A549 (cell line): Measurements from ENCODE around the gene DDB1. TPM values are rescaled to one million over a fixed set of nuclear protein-coding genes. Genes with fewer than 3 reads are reported as not detected.

ENCODE experiments used
- ATAC-seq, 2 experiments: fragments of 200-7000 bp in 1 of 2; fragments of >200 bp in 1 of 2; cut with Nextera tagmentation in 1 of 2; cut with Tn5 transposase in 1 of 2; 3 replicates each; pipeline versions ENCODE4 v1.8.0 to v1.9.1; 2018 to 2020; ENCODE audit warnings: mild to moderate bottlenecking in 1 of 2, moderate library complexity in 1 of 2
- CTCF ChIA-PET: fragments of 300-600 bp; sonication (Branson Sonifier 250); formaldehyde crosslinking; extraction: SDS; loops from one replicate; lab custom pipeline; 2021; ENCODE audit warnings: antibody characterized with exemption, inconsistent platforms; lab: Yijun Ruan, JAX
- POLR2A ChIA-PET: fragments of 350-600 bp; formaldehyde crosslinking; extraction: SDS; loops from one replicate; lab custom pipeline; 2021; ENCODE audit warnings: antibody characterized with exemption, inconsistent platforms; lab: Yijun Ruan, JAX
- DNase-seq, 2 experiments: peaks; one replicate each; pipeline versions ENCODE4 v3.0.0 to v3.0.0-alpha.2; 2011 to 2016; ENCODE audit warnings: low read depth in 1 of 2, low spot score in 1 of 2
- FAIRE-seq: peaks from 2 replicates; lab custom pipeline; 2011; peaks lifted over from hg19 to GRCh38; lab: Jason Lieb, UNC
- H3K27ac ChIP-seq, 2 experiments: fragments of >200 bp; sonication (Bioruptor Twin); formaldehyde crosslinking; 3 replicates each; pipeline ENCODE4 v1.5.1; 2016 to 2017
- H3K4me1 ChIP-seq: fragments of >200 bp; sonication (Bioruptor Twin); formaldehyde crosslinking; 3 replicates; pipeline ENCODE4 v1.6.1; 2016
- H3K4me2 ChIP-seq: fragments of >200 bp; sonication (Bioruptor Twin); formaldehyde crosslinking; 3 replicates; pipeline ENCODE4 v1.6.1; 2016
- H3K4me3 ChIP-seq: fragments of >200 bp; sonication (Bioruptor Twin); formaldehyde crosslinking; 3 replicates; pipeline ENCODE4 v1.5.1; 2016
- H3K9me3 ChIP-seq: fragments of >200 bp; sonication (Bioruptor Twin); formaldehyde crosslinking; 3 replicates; pipeline ENCODE4 v1.6.1; 2016
- CBX2 ChIP-seq: fragments of 200-600 bp; sonication (generic); IDR thresholded peaks from 2 replicates; pipeline ENCODE4 v1.6.1; 2016; ENCODE audit warnings: low read depth, mild to moderate bottlenecking, borderline replicate concordance
- CHD2 ChIP-seq: fragments of 150-350 bp; IDR thresholded peaks from 2 replicates; pipeline ENCODE4 v1.6.1; 2014; ENCODE audit warnings: low read length; ENCODE audit not compliant: partially characterized antibody
- CHD4 ChIP-seq: fragments of 200-600 bp; sonication (generic); IDR thresholded peaks from 2 replicates; pipeline ENCODE4 v1.6.1; 2016; ENCODE audit warnings: antibody characterized with exemption, mild to moderate bottlenecking, borderline replicate concordance
- GATA3 ChIP-seq: IDR thresholded peaks from 2 replicates; pipeline ENCODE4 v1.6.1; 2012; ENCODE audit warnings: borderline replicate concordance
- HEYL ChIP-seq: fragments of 250-450 bp; sonication (Bioruptor Pico); IDR thresholded peaks from 2 replicates; pipeline ENCODE4 v1.8.0; 2021; ENCODE audit warnings: mild to moderate bottlenecking, moderate library complexity
- HOXA7 ChIP-seq: fragments of 250-450 bp; sonication (Bioruptor Pico); IDR thresholded peaks from 2 replicates; pipeline ENCODE4 v1.5.0; 2020; ENCODE audit warnings: mild to moderate bottlenecking, moderate library complexity
- HOXB5 ChIP-seq: fragments of 250-450 bp; sonication (Bioruptor Pico); IDR thresholded peaks from 2 replicates; pipeline ENCODE4 v1.5.0; 2020; ENCODE audit warnings: mild to moderate bottlenecking, moderate library complexity
- JUN ChIP-seq, 2 experiments: fragments of >200 bp; sonication (Bioruptor Twin); formaldehyde crosslinking; IDR thresholded peaks; 2 replicates in 1 of 2; 3 replicates in 1 of 2; pipeline ENCODE4 v1.6.1; 2016 to 2017
- JUNB ChIP-seq: fragments of >200 bp; sonication (Bioruptor Twin); formaldehyde crosslinking; IDR thresholded peaks from 2 replicates; pipeline ENCODE4 v1.6.1; 2016
- KDM5A ChIP-seq: fragments of 200-600 bp; sonication (generic); IDR thresholded peaks from 2 replicates; pipeline ENCODE4 v1.6.1; 2016; ENCODE audit warnings: antibody characterized with exemption, mild to moderate bottlenecking
- MYC ChIP-seq: IDR thresholded peaks from 2 replicates; pipeline ENCODE4 v1.6.1; 2012; ENCODE audit warnings: mild to moderate bottlenecking, inconsistent platforms, low read length, improper control_type of control experiment, borderline replicate concordance
- NPAS2 ChIP-seq: fragments of 250-450 bp; sonication (Bioruptor Pico); IDR thresholded peaks from 2 replicates; pipeline ENCODE4 v1.8.0; 2022; ENCODE audit warnings: mild to moderate bottlenecking, moderate library complexity, borderline replicate concordance
- NR3C1 ChIP-seq: fragments of >200 bp; sonication (Bioruptor Twin); formaldehyde crosslinking; IDR thresholded peaks from 3 replicates; pipeline ENCODE4 v1.6.1; 2017
- POLR2A ChIP-seq: IDR thresholded peaks from 2 replicates; pipeline ENCODE4 v1.6.1; 2012; ENCODE audit warnings: mild to moderate bottlenecking, low read length
- POLR2AphosphoS2 ChIP-seq: conservative IDR thresholded peaks from 2 replicates; pipeline ENCODE4 v1.6.1; 2012; ENCODE audit warnings: low read length, improper control_type of control experiment, inconsistent platforms
- RARB ChIP-seq: fragments of 250-450 bp; sonication (Bioruptor Pico); IDR thresholded peaks from 2 replicates; pipeline ENCODE4 v1.8.0; 2021; ENCODE audit warnings: mild to moderate bottlenecking, moderate library complexity
- RCOR1 ChIP-seq: fragments of 150-350 bp; IDR thresholded peaks from 2 replicates; pipeline ENCODE4 v1.6.1; 2014; ENCODE audit warnings: antibody characterized with exemption, low read length, low read depth
- RFX5 ChIP-seq: fragments of 450-650 bp; IDR thresholded peaks from 2 replicates; pipeline ENCODE4 v1.7.1; 2014; ENCODE audit warnings: antibody characterized with exemption, mild to moderate bottlenecking, moderate library complexity
- TFCP2L1 ChIP-seq: fragments of 250-450 bp; sonication (Bioruptor Pico); IDR thresholded peaks from 2 replicates; pipeline ENCODE4 v1.5.0; 2021; ENCODE audit warnings: mild to moderate bottlenecking
- ZFP36 ChIP-seq: fragments of 450-650 bp; IDR thresholded peaks from 2 replicates; pipeline ENCODE4 v1.6.1; 2014; ENCODE audit warnings: borderline replicate concordance; ENCODE audit not compliant: partially characterized antibody
- ZSCAN20 ChIP-seq: fragments of 250-450 bp; sonication (Bioruptor Pico); IDR thresholded peaks from 2 replicates; pipeline ENCODE4 v1.8.0; 2022; ENCODE audit warnings: mild to moderate bottlenecking, moderate library complexity
- WGBS: methylation state at CpG from one replicate; pipeline ENCODE4 v1.1.6; 2017; ENCODE audit errors: missing lambda C conversion rate; 5-methylcytosine and 5-hydroxymethylcytosine counted together
- polyA plus RNA-seq, 4 experiments: library from polyadenylated mRNA; depleted of rRNA in 3 of 4; stranded (reverse); fragments of >200 nt; fragmentation: RNase III in 1 of 4; extraction: RNeasy Plus Mini Kit Qiagen cat#74134 plus additional on column Dnase treatment in 1 of 4; gene quantifications; 2 replicates in 3 of 4; 3 replicates in 1 of 4; pipeline ENCODE4 v1.2.3, GENCODE V29; 2011 to 2017
- TF ChIP-seq, protein P1 (sequence below): fragments of 200-600 bp; sonication (generic); IDR thresholded peaks from 2 replicates; pipeline ENCODE4 v1.6.1; 2016; ENCODE audit warnings: antibody characterized with exemption, mild to moderate bottlenecking, moderate library complexity
- TF ChIP-seq, protein P2 (sequence below): fragments of >200 bp; sonication (Bioruptor Twin); formaldehyde crosslinking; IDR thresholded peaks from 3 replicates; pipeline ENCODE4 v1.6.1; 2016
- TF ChIP-seq, protein P3 (sequence below): fragments of 150-350 bp; IDR thresholded peaks from 2 replicates; pipeline ENCODE4 v1.6.1; 2014; ENCODE audit warnings: low read depth, mild to moderate bottlenecking, low read length
- TF ChIP-seq, protein P4 (sequence below): IDR thresholded peaks from 2 replicates; pipeline ENCODE4 v1.6.1; 2012

Gene DDB1
- polyA plus RNA-seq, 2 of the 4 experiments (the other 2 are of a cell fraction), result 149 to 222 TPM

DNA sequence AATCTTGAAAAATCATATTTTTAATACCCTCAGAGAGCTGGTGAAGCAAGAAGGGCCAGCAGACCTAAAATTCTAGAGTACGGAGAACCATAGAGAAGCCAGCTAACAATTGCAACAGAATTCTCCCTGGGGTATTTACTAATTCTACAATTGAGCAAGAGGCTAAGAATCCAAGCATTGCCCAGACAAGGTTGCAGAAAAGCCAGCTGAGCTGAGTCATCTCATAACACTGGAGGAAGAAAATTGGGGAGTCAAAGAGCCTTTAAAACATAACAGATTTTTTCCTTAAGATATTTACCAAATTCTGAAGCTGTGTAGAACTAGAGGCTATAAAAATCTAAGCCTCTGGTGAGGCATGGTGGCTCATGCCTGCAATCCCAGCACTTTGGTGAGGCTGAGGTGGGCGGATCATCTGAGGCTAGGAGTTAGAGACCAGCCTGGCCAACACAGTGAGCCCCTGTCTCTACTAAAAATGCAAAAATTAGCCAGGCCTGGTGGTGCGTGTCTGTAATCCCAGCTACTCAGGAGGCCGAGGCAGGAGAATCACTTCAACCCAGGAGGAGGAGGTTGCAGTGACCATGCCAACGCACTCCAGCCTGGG, 45.9 kb upstream of the DDB1 start (continued):
- no peak for TF ChIP-seq MYC
- TF ChIP-seq, all 56 proteins: peak for 9

DNA sequence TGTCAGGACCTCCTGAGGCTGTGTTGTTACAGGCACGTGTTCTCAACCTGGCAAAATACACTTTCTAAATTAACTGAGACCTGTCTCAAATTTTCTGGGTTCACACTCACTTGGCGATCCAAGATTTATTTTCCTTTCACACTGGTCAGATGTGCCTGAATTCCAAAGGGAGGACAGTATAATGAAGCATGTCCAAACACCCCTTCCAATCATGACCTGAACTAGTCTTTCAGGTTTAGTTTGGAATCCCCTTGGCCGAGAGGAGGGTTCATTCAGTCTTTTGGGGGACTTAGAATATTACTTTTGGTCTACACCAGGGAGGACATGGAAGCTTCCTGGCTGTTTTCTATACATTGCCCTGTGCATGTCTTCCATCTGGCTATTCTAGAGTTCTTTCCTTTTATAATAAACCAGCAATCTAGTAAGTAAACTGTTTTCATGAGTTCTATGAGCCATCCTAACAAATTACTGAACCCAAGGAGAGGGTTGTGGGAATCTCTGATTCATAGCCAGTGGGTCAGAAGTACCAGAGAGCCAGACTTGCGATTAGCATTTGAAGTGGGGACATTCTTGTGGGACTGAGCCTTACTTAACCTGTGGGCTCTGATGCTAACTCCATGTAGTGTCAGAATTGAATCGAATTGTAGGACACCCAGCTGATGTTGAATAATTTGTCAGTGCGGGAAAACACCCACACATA, 44.7 kb upstream of the DDB1 start:
- 92% methylated on average over 6 of the region's 6 CpGs for WGBS
- H3K4me2 ChIP-seq, result peak overlapping the region; percentile 64; the same call in 2 of the 3 replicates
- H3K4me3 ChIP-seq, result no peak overlapping the region
- TF ChIP-seq HOXA7 (CRISPR knock-in tag) (no peak), JUNB (no peak), CHD4 (no peak), CHD2 (no peak), POLR2AphosphoS2 (no peak), ZFP36 (no peak), TFCP2L1 (CRISPR knock-in tag) (no peak), GATA3 (no peak), CBX2 (no peak)
- TF ChIP-seq, protein P1, sequence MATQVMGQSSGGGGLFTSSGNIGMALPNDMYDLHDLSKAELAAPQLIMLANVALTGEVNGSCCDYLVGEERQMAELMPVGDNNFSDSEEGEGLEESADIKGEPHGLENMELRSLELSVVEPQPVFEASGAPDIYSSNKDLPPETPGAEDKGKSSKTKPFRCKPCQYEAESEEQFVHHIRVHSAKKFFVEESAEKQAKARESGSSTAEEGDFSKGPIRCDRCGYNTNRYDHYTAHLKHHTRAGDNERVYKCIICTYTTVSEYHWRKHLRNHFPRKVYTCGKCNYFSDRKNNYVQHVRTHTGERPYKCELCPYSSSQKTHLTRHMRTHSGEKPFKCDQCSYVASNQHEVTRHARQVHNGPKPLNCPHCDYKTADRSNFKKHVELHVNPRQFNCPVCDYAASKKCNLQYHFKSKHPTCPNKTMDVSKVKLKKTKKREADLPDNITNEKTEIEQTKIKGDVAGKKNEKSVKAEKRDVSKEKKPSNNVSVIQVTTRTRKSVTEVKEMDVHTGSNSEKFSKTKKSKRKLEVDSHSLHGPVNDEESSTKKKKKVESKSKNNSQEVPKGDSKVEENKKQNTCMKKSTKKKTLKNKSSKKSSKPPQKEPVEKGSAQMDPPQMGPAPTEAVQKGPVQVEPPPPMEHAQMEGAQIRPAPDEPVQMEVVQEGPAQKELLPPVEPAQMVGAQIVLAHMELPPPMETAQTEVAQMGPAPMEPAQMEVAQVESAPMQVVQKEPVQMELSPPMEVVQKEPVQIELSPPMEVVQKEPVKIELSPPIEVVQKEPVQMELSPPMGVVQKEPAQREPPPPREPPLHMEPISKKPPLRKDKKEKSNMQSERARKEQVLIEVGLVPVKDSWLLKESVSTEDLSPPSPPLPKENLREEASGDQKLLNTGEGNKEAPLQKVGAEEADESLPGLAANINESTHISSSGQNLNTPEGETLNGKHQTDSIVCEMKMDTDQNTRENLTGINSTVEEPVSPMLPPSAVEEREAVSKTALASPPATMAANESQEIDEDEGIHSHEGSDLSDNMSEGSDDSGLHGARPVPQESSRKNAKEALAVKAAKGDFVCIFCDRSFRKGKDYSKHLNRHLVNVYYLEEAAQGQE, result no peak
- TF ChIP-seq, protein P2, sequence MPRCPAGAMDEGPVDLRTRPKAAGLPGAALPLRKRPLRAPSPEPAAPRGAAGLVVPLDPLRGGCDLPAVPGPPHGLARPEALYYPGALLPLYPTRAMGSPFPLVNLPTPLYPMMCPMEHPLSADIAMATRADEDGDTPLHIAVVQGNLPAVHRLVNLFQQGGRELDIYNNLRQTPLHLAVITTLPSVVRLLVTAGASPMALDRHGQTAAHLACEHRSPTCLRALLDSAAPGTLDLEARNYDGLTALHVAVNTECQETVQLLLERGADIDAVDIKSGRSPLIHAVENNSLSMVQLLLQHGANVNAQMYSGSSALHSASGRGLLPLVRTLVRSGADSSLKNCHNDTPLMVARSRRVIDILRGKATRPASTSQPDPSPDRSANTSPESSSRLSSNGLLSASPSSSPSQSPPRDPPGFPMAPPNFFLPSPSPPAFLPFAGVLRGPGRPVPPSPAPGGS, result no peak
- TF ChIP-seq, all 56 proteins: peak for 0
- peaks cover 20% of the 10 kb centered on the region for H3K4me1 ChIP-seq
- CTCF ChIA-PET, result interaction anchor here (0.9 to 17.4 kb wide), 4 partner anchors 8 to 39 kb away, joined by 3 to 552 read pairs (median 262); partner anchors contain the start of genes CYB561A3, DDB1, TKFC and TMEM138
- 0 out of 6 replicates have a peak, but pooled peaks of 1 of the 2 experiments have one; percentile 22 for ATAC-seq
- DNase-seq, result no peak
- H3K9me3 ChIP-seq, result no peaks in the 10 kb centered on the region
- peak overlapping the region; percentile 76 to 87; a peak in 5 of 6 replicates for H3K27ac ChIP-seq
- no peak for FAIRE-seq
- POLR2A ChIA-PET, result interaction anchor here (1.5 to 4.0 kb wide), 3 partner anchors 16 to 44 kb away, joined by 5 to 36 read pairs (median 22); partner anchors contain the start of genes CYB561A3, DDB1, TKFC and TMEM138

DNA sequence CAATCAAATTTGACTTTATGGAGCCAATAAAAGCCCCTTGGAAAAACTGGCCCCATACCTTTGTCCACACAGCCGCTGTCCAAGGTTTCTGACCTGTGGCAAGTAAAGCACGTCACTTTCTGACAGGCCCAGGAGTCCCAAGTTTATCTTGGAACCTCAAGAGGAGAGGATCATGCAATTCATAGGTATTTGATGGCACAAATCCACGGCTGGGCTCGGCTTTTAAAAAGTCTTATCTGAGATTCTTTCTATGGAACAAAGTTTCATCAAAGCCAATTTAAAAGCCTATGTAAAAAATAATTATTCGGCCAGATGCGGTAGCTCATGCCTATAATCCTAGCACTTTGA, 42.8 kb upstream of the DDB1 start:
- WGBS, result 90% methylated on average over 6 of the region's 6 CpGs
- DNase-seq (no peak), ATAC-seq (no peak), FAIRE-seq (no peak)
- no peak overlapping the region for H3K27ac ChIP-seq
- H3K9me3 ChIP-seq, result 0 out of 3 replicates have a peak, but pooled peaks cover 2% of the 10 kb centered on the region
- no peak overlapping the region for H3K4me3 ChIP-seq
- CTCF ChIA-PET, result interaction anchor here (15.0 to 33.1 kb wide), 2 partner anchors 10 to 38 kb away, joined by 521 to 552 read pairs; partner anchors contain the start of genes DDB1, TKFC and TMEM216
- H3K4me2 ChIP-seq, result no peak overlapping the region
- H3K4me1 ChIP-seq, result peaks cover 20% of the 10 kb centered on the region
- TF ChIP-seq HOXB5 (CRISPR knock-in tag) (no peak), RFX5 (no peak), ZSCAN20 (CRISPR knock-in tag) (no peak), RARB (CRISPR knock-in tag) (no peak), POLR2A (no peak), HEYL (CRISPR knock-in tag) (no peak), MYC (no peak), RCOR1 (no peak), GATA3 (no peak), NR3C1 (no peak), KDM5A (no peak), NPAS2 (no peak), JUN (IDR thresholded peaks at IDR 0.05) (no peak)
- TF ChIP-seq, protein P3, sequence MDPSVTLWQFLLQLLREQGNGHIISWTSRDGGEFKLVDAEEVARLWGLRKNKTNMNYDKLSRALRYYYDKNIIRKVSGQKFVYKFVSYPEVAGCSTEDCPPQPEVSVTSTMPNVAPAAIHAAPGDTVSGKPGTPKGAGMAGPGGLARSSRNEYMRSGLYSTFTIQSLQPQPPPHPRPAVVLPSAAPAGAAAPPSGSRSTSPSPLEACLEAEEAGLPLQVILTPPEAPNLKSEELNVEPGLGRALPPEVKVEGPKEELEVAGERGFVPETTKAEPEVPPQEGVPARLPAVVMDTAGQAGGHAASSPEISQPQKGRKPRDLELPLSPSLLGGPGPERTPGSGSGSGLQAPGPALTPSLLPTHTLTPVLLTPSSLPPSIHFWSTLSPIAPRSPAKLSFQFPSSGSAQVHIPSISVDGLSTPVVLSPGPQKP, result no peak
- TF ChIP-seq, protein P4, sequence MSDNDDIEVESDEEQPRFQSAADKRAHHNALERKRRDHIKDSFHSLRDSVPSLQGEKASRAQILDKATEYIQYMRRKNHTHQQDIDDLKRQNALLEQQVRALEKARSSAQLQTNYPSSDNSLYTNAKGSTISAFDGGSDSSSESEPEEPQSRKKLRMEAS, result no peak
- POLR2A ChIA-PET, result interaction anchor here (1.8 to 4.0 kb wide), 2 partner anchors 9 to 14 kb away, joined by 13 to 22 read pairs; partner anchors contain the start of genes CYB561A3 and TMEM138
